OCI-LY7 (cell line): ENCODE measurements around the gene TUBGCP2. TPM values are rescaled to one million over a fixed set of nuclear protein-coding genes. Genes with fewer than 3 reads are reported as not detected.

Experiments
- BruUV-seq: library from RNA; stranded (reverse); fragments of 400-500 nt; replicated peaks from 2 replicates; lab custom pipeline; 2021; lab: Mats Ljungman, UMichigan
- CTCF ChIA-PET: fragments of 300-600 bp; sonication (Branson Sonifier 250); formaldehyde crosslinking; loops from one replicate; lab custom pipeline; 2022; ENCODE audit warnings: antibody characterized with exemption; ENCODE audit not compliant: unreplicated experiment; lab: Charles Lee
- POLR2A ChIA-PET: fragments of 300-600 bp; sonication (Branson Sonifier 250); formaldehyde crosslinking; loops from one replicate; lab custom pipeline; 2022; ENCODE audit warnings: antibody characterized with exemption; lab: Charles Lee
- DNase-seq: peaks from one replicate; pipeline ENCODE4 v3.0.0-alpha.2; 2015; ENCODE audit warnings: low spot score
- H2AFZ ChIP-seq: fragments of 200-600 bp; sonication (generic), shearing (Covaris generic); 2 replicates; pipeline ENCODE4 v1.6.1; 2014; ENCODE audit warnings: mild to moderate bottlenecking, antibody characterized with exemption, low read length, moderate library complexity
- H3K27ac ChIP-seq: fragments of 200-600 bp; sonication (generic); 2 replicates; pipeline ENCODE4 v1.5.1; 2014; ENCODE audit warnings: mixed run types, low read depth, mild to moderate bottlenecking, moderate library complexity, low read length, inconsistent platforms; ENCODE audit not compliant: poor library complexity, severe bottlenecking
- H3K36me3 ChIP-seq: fragments of 200-600 bp; sonication (generic); 2 replicates; pipeline ENCODE4 v1.6.1; 2014; ENCODE audit warnings: mild to moderate bottlenecking, antibody characterized with exemption, low read length, moderate library complexity, mixed read lengths; ENCODE audit not compliant: insufficient read depth
- H3K4me1 ChIP-seq: fragments of 200-600 bp; sonication (generic); 2 replicates; pipeline ENCODE4 v1.5.1; 2014; ENCODE audit warnings: mild to moderate bottlenecking, low read length; ENCODE audit not compliant: insufficient read depth, poor library complexity, severe bottlenecking
- H3K4me2 ChIP-seq: fragments of 200-600 bp; sonication (generic); 2 replicates; pipeline ENCODE4 v1.6.1; 2014; ENCODE audit warnings: mild to moderate bottlenecking, low read length
- H3K4me3 ChIP-seq: fragments of 200-600 bp; sonication (generic); 2 replicates; pipeline ENCODE4 v1.5.1; 2014; ENCODE audit warnings: mild to moderate bottlenecking, low read depth, low read length; ENCODE audit not compliant: poor library complexity, severe bottlenecking
- H3K79me2 ChIP-seq: fragments of 200-600 bp; sonication (generic); 2 replicates; pipeline ENCODE4 v1.6.1; 2016; ENCODE audit warnings: low read depth, mild to moderate bottlenecking, low read length, moderate library complexity, mixed read lengths; ENCODE audit not compliant: insufficient read depth
- H3K9me2 ChIP-seq: fragments of 200-600 bp; sonication (generic); 2 replicates; pipeline ENCODE4 v1.6.1; 2016; ENCODE audit warnings: mild to moderate bottlenecking, low read length, mixed read lengths; ENCODE audit not compliant: insufficient read depth
- H3K9me3 ChIP-seq: fragments of 200-600 bp; sonication (generic); 2 replicates; pipeline ENCODE4 v1.6.1; 2014; ENCODE audit warnings: mild to moderate bottlenecking, mixed run types, low read length, mixed read lengths
- H4K20me1 ChIP-seq: fragments of 200-600 bp; sonication (generic); 2 replicates; pipeline ENCODE4 v1.6.1; 2014; ENCODE audit warnings: mild to moderate bottlenecking, antibody characterized with exemption, low read length, moderate library complexity, mixed read lengths; ENCODE audit not compliant: insufficient read depth
- EZH2phosphoT487 ChIP-seq: fragments of 200-600 bp; sonication (generic); IDR thresholded peaks from 2 replicates; pipeline ENCODE4 v1.6.1; 2018; ENCODE audit warnings: low read depth, borderline replicate concordance, mild to moderate bottlenecking, mixed run types, antibody characterized with exemption, low read length, moderate library complexity, mixed read lengths
- intact Hi-C: fragments of 100-400 bp; cut with micrococcal nuclease; formaldehyde crosslinking; loops from one replicate; pipeline ENCODE4 v1.10.0; 2022; ENCODE audit not compliant: unreplicated experiment
- total RNA-seq, 2 experiments: library from RNA; depleted of rRNA in 1 of 2; stranded (reverse); fragments of >200 nt in 1 of 2; shearing (Covaris generic) in 1 of 2; gene quantifications; 2 replicates each; pipeline ENCODE4 v1.2.3, GENCODE V29; 2014 to 2022
- TF ChIP-seq, protein P1 (sequence below): fragments of 200-600 bp; sonication (generic); conservative IDR thresholded peaks from 2 replicates; pipeline ENCODE4 v1.5.1; 2014; ENCODE audit warnings: mild to moderate bottlenecking, antibody characterized with exemption, low read length, moderate library complexity, mixed read lengths

TUBGCP2 gene
- total RNA-seq, 2 experiments from 2014 or later = 40.5 to 56.1 TPM

DNA sequence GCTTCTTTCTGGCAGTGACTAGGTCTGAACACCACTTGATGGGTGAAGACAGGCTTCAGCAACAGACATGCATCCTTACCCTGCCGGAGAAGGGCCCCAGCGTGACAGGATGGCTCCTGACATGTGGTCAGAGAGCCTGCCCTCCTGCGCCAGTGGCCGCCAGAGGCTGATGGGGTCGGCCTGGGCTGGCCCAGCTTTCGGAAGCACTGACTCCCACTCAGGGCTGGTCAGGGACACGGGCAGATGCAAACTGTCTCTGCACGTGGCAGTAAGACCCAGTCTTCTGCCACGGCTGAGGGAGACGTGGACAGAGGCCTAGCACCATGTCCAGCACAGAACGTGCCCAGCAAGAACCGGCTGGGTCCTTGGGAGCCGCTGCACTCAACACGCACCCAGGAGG is 10.2 kb downstream of the TUBGCP2 start:
- no peaks in the 10 kb centered on the region for H3K9me2 ChIP-seq
- TF ChIP-seq EZH2phosphoT487 = no peak
- TF ChIP-seq, protein P1, sequence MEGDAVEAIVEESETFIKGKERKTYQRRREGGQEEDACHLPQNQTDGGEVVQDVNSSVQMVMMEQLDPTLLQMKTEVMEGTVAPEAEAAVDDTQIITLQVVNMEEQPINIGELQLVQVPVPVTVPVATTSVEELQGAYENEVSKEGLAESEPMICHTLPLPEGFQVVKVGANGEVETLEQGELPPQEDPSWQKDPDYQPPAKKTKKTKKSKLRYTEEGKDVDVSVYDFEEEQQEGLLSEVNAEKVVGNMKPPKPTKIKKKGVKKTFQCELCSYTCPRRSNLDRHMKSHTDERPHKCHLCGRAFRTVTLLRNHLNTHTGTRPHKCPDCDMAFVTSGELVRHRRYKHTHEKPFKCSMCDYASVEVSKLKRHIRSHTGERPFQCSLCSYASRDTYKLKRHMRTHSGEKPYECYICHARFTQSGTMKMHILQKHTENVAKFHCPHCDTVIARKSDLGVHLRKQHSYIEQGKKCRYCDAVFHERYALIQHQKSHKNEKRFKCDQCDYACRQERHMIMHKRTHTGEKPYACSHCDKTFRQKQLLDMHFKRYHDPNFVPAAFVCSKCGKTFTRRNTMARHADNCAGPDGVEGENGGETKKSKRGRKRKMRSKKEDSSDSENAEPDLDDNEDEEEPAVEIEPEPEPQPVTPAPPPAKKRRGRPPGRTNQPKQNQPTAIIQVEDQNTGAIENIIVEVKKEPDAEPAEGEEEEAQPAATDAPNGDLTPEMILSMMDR = no peak
- H3K79me2 ChIP-seq = no peaks in the 10 kb centered on the region
- BruUV-seq = no TSS peak
- no peak overlapping the region for H3K27ac ChIP-seq
- ChIA-PET CTCF (no interaction called here), POLR2A (no interaction called here)
- DNase-seq = no peak
- no peaks in the 10 kb centered on the region for H3K9me3 ChIP-seq
- H3K4me3 ChIP-seq = no peak overlapping the region
- H3K4me1 ChIP-seq = no peaks in the 10 kb centered on the region
- no peaks in the 10 kb centered on the region for H4K20me1 ChIP-seq
- no peak overlapping the region for H2AFZ ChIP-seq
- intact Hi-C loops = no loop called here
- H3K4me2 ChIP-seq = no peak overlapping the region
- peaks cover 83% of the 10 kb centered on the region for H3K36me3 ChIP-seq

DNA sequence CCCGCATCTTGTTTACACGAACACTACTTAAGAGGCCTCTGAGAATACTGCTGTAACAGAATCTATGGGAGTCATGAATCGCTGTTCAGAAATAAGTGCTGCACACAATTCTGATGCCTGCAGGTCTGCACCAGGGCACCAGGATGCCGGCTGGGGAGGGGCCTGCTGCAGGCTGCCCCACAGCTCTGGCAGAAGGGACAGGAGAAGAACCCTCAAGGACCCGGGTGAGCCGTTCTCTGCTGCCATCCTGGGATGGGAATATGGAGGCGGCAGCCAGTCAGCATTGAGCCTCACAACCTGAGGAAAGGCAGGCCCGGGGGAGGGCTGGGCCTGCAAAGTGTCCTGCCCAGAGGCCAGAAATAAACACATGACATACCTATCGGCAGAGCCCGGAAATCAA is 11.2 kb downstream of the TUBGCP2 start:
- TF ChIP-seq, protein P1 = no peak
- no peak for TF ChIP-seq EZH2phosphoT487
- no TSS peak for BruUV-seq
- Histone ChIP-seq H3K79me2 (no peaks in the 10 kb centered on the region), H3K4me2 (no peak overlapping the region), H3K36me3 (peaks cover 90% of the 10 kb centered on the region), H4K20me1 (no peaks in the 10 kb centered on the region), H3K4me1 (no peaks in the 10 kb centered on the region), H2AFZ (no peak overlapping the region), H3K9me3 (no peaks in the 10 kb centered on the region), H3K27ac (no peak overlapping the region), H3K9me2 (no peaks in the 10 kb centered on the region), H3K4me3 (no peak overlapping the region)
- no peak for DNase-seq
- ChIA-PET POLR2A (no interaction called here), CTCF (no interaction called here)
- intact Hi-C loops = no loop called here

DNA sequence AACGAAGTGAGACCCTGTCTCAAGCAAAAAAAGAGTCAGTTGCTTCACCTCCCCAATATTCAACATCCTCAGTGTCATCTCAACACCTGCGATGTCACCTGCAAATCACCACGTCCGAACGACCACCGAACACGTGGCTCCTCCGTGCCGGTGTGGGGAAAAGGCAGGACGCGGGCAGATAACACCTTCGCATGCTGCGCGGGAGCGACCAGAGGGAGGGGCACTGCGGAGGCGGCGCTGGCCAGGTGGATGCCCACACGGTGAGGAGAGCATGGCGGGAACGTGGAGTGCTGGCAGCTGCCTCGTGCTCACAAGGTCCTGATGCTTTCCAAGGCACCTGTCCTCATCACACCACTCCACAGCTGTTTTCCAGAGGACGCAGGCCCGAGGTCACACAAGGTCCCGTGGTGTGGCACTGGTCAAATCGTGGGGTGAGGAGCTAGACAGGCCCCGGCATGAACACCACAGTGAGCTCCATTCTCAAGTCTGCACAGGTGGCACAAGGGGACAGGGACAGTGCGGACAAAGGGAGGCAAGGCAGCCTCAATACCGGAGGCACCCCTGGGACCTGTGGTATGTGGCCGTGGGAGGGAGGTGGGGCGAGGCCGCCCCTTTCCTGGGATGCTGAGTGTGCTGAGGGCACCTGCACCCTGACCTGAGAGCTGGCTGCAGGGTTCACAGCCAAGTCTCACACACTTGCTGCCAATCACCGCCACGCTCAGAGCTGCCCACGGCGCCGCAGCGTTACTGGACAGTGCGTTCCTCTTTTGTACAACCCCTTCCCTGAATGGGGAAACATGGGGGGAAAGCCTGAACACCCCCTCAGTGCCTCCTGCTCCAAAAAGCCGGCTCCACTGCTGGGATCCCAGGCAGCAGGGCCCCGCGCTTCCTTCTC is 13.0 kb downstream of the TUBGCP2 start:
- TF ChIP-seq EZH2phosphoT487 = no peak
- TF ChIP-seq, protein P1 = no peak
- no TSS peak for BruUV-seq
- Histone ChIP-seq H3K79me2 (no peaks in the 10 kb centered on the region), H2AFZ (no peak overlapping the region), H3K4me3 (no peak overlapping the region), H3K4me2 (no peak overlapping the region), H3K9me2 (no peaks in the 10 kb centered on the region), H4K20me1 (no peaks in the 10 kb centered on the region), H3K27ac (no peak overlapping the region), H3K36me3 (peaks cover 87% of the 10 kb centered on the region), H3K4me1 (no peaks in the 10 kb centered on the region), H3K9me3 (no peaks in the 10 kb centered on the region)
- ChIA-PET CTCF (no interaction called here), POLR2A (no interaction called here)
- intact Hi-C loops = no loop called here
- no peak for DNase-seq
